Thymus (tissue), 11 donors: Measurements from ENCODE around the gene ANKRD12. TPM values are rescaled to one million over a fixed set of nuclear protein-coding genes. Genes with fewer than 3 reads are reported as not detected.

Source experiments
- DNase-seq, 9 donors: peaks; one replicate each; pipeline ENCODE4 v3.0.0-alpha.2; 2013; ENCODE audit warnings: low spot score in 9 of 9, low read depth in 6 of 9, missing footprints in 1 of 9
- H3K27ac ChIP-seq, 2 donors: one replicate each; pipeline ENCODE4 v1.5.1; 2013; ENCODE audit warnings: control low read depth in 1 of 2, low read depth in 1 of 2, low read length in 1 of 2, mild to moderate bottlenecking in 1 of 2, moderate library complexity in 1 of 2
- H3K27me3 ChIP-seq, 2 donors: one replicate each; pipeline ENCODE4 v1.5.1; 2013; ENCODE audit warnings: low read length in 1 of 2; ENCODE audit not compliant: control insufficient read depth in 2 of 2, insufficient read depth in 1 of 2
- H3K36me3 ChIP-seq, 2 donors: one replicate each; pipeline ENCODE4 v1.5.1; 2013; ENCODE audit warnings: low read length in 1 of 2, mild to moderate bottlenecking in 1 of 2, moderate library complexity in 1 of 2; ENCODE audit not compliant: control insufficient read depth in 2 of 2, insufficient read depth in 2 of 2
- H3K4me1 ChIP-seq, 2 donors: one replicate each; pipeline ENCODE4 v1.5.1; 2013; ENCODE audit warnings: low read length in 2 of 2; ENCODE audit not compliant: control insufficient read depth in 2 of 2, insufficient read depth in 2 of 2
- H3K4me3 ChIP-seq, 2 donors: one replicate each; pipeline ENCODE4 v1.5.1; 2013; ENCODE audit warnings: low read length in 2 of 2, control low read depth in 1 of 2, mild to moderate bottlenecking in 1 of 2
- H3K9me3 ChIP-seq, 2 donors: one replicate each; pipeline ENCODE4 v1.5.1; 2013; ENCODE audit warnings: low read length in 1 of 2, mild to moderate bottlenecking in 1 of 2; ENCODE audit not compliant: control insufficient read depth in 2 of 2, insufficient read depth in 1 of 2
- WGBS: extraction: QIAGEN DNeasy Blood & Tissue Kit; methylation state at CpG from one replicate; pipeline ENCODE4 v1.1.7; 2013; 5-methylcytosine and 5-hydroxymethylcytosine counted together
- polyA plus RNA-seq: library from polyadenylated mRNA; stranded (reverse); fragments of 200-250 nt; gene quantifications from one replicate; pipeline ENCODE4 v1.2.3, GENCODE V29; 2013
- total RNA-seq: library from RNA; stranded (reverse); fragments of 120-200 nt; gene quantifications from one replicate; pipeline ENCODE4 v1.2.4, GENCODE V29; 2013
- donor health status: healthy.

ANKRD12 gene
- total and polyA plus RNA-seq, 2 donors = 13.0 to 57.9 TPM

GRCh38 chr18:9237981-9238380, 101.4 kb downstream of the ANKRD12 start:
- no peaks in the 10 kb centered on the region for H3K27me3 ChIP-seq
- H3K4me1 ChIP-seq = no peaks in the 10 kb centered on the region
- peaks cover 0 to 6% of the 10 kb centered on the region in 2 donors for H3K9me3 ChIP-seq
- peaks cover 9 to 19% of the 10 kb centered on the region in 2 donors for H3K36me3 ChIP-seq
- WGBS = 96% methylated on average over 2 of the region's 2 CpGs
- H3K27ac ChIP-seq = no peak overlapping the region
- H3K4me3 ChIP-seq = no peak overlapping the region
- DNase-seq = no peak

- H3K4me1 ChIP-seq = no peaks in the 10 kb centered on the region
- H3K9me3 ChIP-seq = no peaks in the 10 kb centered on the region
- H3K36me3 ChIP-seq = peaks cover 4 to 9% of the 10 kb centered on the region in 2 donors
- 94% methylated on average over 1 of the region's 1 CpG for WGBS
- H3K4me3 ChIP-seq = no peak overlapping the region
- no peak for DNase-seq
- H3K27ac ChIP-seq = no peak overlapping the region
- H3K27me3 ChIP-seq = no peaks in the 10 kb centered on the region
These were observed 103.1 kb downstream of the ANKRD12 start for GRCh38 chr18:9239720-9240119.

- Histone ChIP-seq H3K27me3 (no peaks in the 10 kb centered on the region), H3K4me1 (no peaks in the 10 kb centered on the region), H3K27ac (no peak overlapping the region), H3K9me3 (no peaks in the 10 kb centered on the region), H3K36me3 (peaks cover 0 to 9% of the 10 kb centered on the region in 2 donors), H3K4me3 (no peak overlapping the region)
- 88% methylated on average over 4 of the region's 4 CpGs for WGBS
- no peak for DNase-seq
These were observed 103.7 kb downstream of the ANKRD12 start for GRCh38 chr18:9240270-9240669.

- Histone ChIP-seq H3K9me3 (no peaks in the 10 kb centered on the region), H3K36me3 (peaks cover 0 to 3% of the 10 kb centered on the region in 2 donors), H3K4me3 (no peak overlapping the region), H3K27me3 (no peaks in the 10 kb centered on the region), H3K4me1 (no peaks in the 10 kb centered on the region), H3K27ac (no peak overlapping the region)
- DNase-seq = no peak
These were observed 106.4 kb downstream of the ANKRD12 start for GRCh38 chr18:9243029-9243428.

GRCh38 chr18:9244376-9244775, 107.8 kb downstream of the ANKRD12 start:
- H3K27me3 ChIP-seq = no peaks in the 10 kb centered on the region
- 98% methylated on average over 3 of the region's 3 CpGs for WGBS
- DNase-seq = no peak
- no peaks in the 10 kb centered on the region for H3K9me3 ChIP-seq
- H3K36me3 ChIP-seq = peaks cover 0 to 3% of the 10 kb centered on the region in 2 donors
- H3K4me3 ChIP-seq = no peak overlapping the region
- H3K27ac ChIP-seq = no peak overlapping the region
- no peaks in the 10 kb centered on the region for H3K4me1 ChIP-seq

- WGBS = 95% methylated on average over 4 of the region's 4 CpGs
- H3K36me3 ChIP-seq = peaks cover 0 to 5% of the 10 kb centered on the region in 2 donors
- no peak for DNase-seq
These were observed 112.1 kb downstream of the ANKRD12 start for GRCh38 chr18:9248661-9249060.

GRCh38 chr18:9249254-9249653, 112.7 kb downstream of the ANKRD12 start:
- no peaks in the 10 kb centered on the region for H3K4me1 ChIP-seq
- no peak overlapping the region for H3K4me3 ChIP-seq
- DNase-seq = no peak
- H3K9me3 ChIP-seq = no peaks in the 10 kb centered on the region
- WGBS = over 99% methylated on average over 2 of the region's 2 CpGs
- H3K27ac ChIP-seq = no peak overlapping the region
- peaks cover 0 to 7% of the 10 kb centered on the region in 2 donors for H3K36me3 ChIP-seq
- H3K27me3 ChIP-seq = no peaks in the 10 kb centered on the region

More at GRCh38 chr18:9248661-9249060, 112.1 kb downstream of the ANKRD12 start:
- Histone ChIP-seq H3K4me3 (no peak overlapping the region), H3K27ac (no peak overlapping the region), H3K9me3 (no peaks in the 10 kb centered on the region), H3K27me3 (no peaks in the 10 kb centered on the region), H3K4me1 (no peaks in the 10 kb centered on the region)

- Histone ChIP-seq H3K27ac (no peak overlapping the region), H3K9me3 (no peaks in the 10 kb centered on the region), H3K4me1 (no peaks in the 10 kb centered on the region), H3K27me3 (no peaks in the 10 kb centered on the region), H3K4me3 (no peak overlapping the region), H3K36me3 (peaks cover 4 to 17% of the 10 kb centered on the region in 2 donors)
- WGBS = 99% methylated on average over 3 of the region's 3 CpGs
- DNase-seq = no peak
These were observed 122.6 kb downstream of the ANKRD12 start for GRCh38 chr18:9259173-9259572.

GRCh38 chr18:9260388-9261380, 124.1 kb downstream of the ANKRD12 start:
- no peaks in the 10 kb centered on the region for H3K4me1 ChIP-seq
- no peak overlapping the region for H3K4me3 ChIP-seq
- no peak for DNase-seq
- no peaks in the 10 kb centered on the region for H3K9me3 ChIP-seq
- 93% methylated on average over 4 of the region's 4 CpGs for WGBS
- no peaks in the 10 kb centered on the region for H3K27me3 ChIP-seq
- no peak overlapping the region for H3K27ac ChIP-seq
- peaks cover 12 to 14% of the 10 kb centered on the region in 2 donors for H3K36me3 ChIP-seq
